T-helper 9 cell (primary cell): ENCODE measurements around the gene KDM4E.
"Not testable (repeated sequence)": the region's sequence is repeated elsewhere in the genome, so short reads cannot be mapped to it uniquely, and the experiment has no call there.

Experiments used
- DNase-seq: peaks from one replicate; pipeline ENCODE4 v3.0.0-alpha.2; 2020
- total RNA-seq, 2 donors: gene quantifications; one replicate each; lab custom pipeline; 2026; lab: John Stamatoyannopoulos, UW

The KDM4E gene
- 0 reads per million in 2 donors for total RNA-seq

DNA sequence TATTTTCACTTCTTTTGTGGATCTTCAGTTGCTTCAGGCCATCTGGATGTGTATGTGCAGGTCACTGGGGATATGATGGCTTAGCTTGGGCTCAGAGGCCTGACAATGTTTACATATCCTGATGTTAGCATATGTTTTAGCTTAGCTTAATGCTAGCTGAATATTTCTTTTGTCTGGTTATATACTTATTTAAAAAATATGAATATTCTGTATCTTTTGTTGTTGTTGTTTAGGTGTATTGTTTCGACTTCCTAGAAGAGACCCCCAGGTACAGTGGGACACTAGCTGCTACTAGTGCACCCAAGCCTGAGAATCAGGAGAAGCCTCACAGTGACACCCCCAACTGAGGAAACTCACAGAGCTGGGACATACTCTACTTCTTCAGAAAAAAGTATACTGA lies at the start of gene KDM4E:
Gene KDM4E, plus strand, starts transcription at position 301 of the 400 bp plus-strand sequence. CDS start 300 bp downstream, outside the sequence.
- no peak for DNase-seq

DNA sequence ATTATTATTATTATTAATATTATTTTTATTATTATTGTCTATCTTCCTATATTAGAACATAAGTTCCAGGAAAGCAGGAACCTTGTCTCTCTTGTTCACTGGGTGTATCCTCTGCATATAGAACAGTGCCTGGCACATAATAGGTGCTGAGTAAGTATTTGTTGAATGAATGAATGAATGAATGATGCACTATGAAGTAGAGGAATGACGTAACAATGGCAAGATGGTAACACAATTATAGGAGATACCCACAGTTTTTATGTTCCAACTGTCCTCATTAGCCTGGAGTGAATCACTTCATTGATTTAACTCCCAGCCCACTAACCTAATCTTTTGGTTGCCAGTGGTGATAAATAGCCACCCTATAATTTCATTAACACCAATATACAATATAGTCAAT lies 49.5 kb upstream of the KDM4E start:
- no peak for DNase-seq

- no peak for DNase-seq
These were observed 37.7 kb upstream of the KDM4E start for GRCh38 chr11:94987378-94987777.

GRCh38 chr11:94988748-94989147 lies 36.3 kb upstream of the KDM4E start:
- DNase-seq, result no peak

- no peak for DNase-seq
These were observed 31.6 kb upstream of the KDM4E start for GRCh38 chr11:94993400-94993943.

- DNase-seq, result no peak
These were observed 27.6 kb upstream of the KDM4E start for GRCh38 chr11:94997437-94997836.

DNA sequence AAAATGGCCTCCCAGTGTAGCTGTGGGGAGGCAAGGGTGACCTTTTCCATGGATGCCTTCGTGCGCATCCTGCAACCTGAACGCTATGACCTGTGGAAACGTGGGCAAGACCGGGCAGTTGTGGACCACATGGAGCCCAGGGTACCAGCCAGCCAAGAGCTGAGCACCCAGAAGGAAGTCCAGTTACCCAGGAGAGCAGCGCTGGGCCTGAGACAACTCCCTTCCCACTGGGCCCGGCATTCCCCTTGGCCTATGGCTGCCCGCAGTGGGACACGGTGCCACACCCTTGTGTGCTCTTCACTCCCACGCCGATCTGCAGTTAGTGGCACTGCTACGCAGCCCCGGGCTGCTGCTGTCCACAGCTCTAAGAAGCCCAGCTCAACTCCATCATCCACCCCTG lies 26.8 kb upstream of the KDM4E start:
- no peak for DNase-seq

GRCh38 chr11:95003716-95004115 lies 21.3 kb upstream of the KDM4E start:
- no peak for DNase-seq

DNA sequence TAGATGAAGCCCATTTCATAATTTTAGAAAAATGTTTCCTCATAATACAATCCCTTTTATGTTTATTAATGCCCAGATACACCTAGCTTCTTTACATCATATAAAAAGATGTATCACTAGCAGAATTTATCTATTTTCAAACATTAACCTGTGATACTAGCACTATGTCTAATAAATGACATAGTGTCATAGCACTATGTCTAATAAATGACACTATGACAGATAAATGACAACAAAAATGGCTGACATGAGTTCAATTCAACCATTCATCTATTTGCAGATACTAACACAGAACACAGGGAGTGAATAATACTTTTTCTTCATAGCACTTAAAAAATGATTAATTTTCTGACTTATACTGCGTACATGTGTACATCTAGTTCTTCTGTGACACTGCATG lies 19.4 kb upstream of the KDM4E start:
- DNase-seq, result no peak

- no peak for DNase-seq
These were observed 13.7 kb upstream of the KDM4E start for GRCh38 chr11:95011376-95011775.

DNA sequence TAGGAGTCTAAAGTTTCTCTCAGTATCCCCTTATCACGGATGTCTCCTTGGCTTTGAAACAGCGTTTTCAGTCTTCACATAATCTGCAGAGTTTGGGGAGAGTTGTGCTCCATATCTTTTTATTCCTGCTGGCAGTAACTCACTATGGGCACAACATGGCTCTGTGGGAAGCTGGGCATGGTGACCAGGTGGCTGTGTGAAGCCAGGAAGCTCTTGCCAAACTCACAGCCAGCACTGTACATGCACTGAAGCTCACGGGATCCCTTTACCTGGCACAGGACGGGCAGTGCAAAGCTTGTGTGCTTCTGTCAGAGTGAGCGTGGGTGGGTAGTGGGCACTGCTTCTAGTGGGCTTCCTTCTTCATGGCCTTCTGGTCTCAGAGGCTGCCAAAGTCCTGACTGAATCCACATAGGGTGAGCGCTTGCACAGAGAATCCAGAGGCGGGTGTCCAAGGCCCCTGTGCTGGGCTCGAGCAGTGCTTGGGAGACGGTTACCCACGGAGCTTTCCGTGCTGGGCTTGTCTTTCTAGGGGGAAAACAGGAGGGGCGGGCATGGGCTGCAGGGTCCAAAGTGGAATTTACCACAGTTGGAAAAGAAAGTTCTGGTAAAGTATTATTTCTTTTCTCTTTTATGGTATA lies 10.8 kb upstream of the KDM4E start:
- DNase-seq, result no peak

DNA sequence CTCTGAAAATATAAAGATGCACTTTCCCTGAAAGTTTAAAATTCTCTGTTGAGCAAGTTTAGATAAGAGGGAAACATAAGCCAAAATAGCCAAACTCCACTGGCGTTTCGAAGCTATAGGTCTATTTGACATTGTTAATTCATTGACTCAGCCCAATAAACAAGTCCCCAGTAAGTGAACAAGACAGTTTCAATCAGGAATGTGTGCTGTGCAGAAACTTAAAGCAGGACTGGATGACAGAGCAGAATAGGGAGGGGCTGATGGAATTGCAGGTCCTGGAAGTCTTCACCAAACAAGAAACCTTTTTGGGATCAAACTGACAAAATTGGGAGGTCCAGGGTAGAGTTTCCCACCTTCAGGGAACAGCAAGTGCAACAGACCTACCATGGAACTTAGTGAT lies 8.9 kb upstream of the KDM4E start:
- DNase-seq, result no peak

- not testable (repeated sequence) for DNase-seq
These were observed 3.6 kb upstream of the KDM4E start for GRCh38 chr11:95021468-95021867.

DNA sequence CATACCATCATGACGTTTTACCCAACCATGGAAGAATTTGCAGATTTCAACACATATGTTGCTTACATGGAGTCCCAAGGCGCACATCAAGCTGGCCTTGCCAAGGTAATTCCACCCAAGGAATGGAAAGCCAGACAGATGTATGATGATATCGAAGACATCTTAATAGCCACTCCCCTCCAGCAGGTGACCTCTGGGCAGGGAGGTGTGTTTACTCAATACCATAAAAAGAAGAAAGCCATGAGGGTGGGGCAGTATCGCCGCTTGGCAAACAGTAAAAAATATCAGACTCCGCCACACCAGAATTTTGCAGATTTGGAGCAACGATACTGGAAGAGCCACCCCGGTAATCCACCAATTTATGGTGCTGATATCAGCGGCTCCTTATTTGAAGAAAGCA lies 536 bp downstream of the KDM4E start:
- not testable (repeated sequence) for DNase-seq

GRCh38 chr11:95028357-95028756 lies 3.3 kb downstream of the KDM4E start:
- no peak for DNase-seq

GRCh38 chr11:95033051-95033450 lies 8.0 kb downstream of the KDM4E start:
- no peak for DNase-seq

GRCh38 chr11:95035316-95035715 lies 10.3 kb downstream of the KDM4E start:
- no peak for DNase-seq

DNA sequence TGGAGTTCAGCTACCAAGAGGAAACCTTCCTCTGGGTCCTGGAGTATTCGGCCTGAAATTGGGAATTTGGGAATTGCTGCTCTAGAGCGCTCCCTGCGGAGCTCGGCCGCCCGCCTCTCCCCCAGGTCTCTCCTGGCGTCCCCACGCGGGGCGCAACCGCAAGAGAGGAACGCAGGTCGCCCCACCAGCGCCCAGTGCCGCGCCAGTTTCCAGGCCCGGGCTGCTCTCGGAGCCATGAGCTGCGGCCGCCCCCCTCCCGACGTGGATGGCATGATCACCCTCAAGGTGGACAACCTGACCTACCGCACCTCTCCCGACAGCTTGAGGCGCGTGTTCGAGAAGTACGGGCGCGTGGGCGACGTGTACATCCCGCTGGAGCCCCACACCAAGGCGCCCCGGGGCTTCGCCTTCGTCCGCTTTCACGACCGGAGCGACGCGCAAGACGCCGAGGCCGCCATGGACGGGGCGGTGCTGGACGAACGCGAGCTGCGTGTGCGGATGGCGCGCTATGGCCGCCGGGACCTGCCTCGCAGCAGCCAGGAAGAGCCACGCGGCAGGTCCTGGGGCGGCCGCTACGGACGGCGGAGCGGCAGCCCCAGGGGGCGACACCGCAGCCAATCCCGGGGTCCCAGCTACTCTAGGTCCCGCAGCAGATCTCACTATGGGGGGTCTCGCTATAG lies 12.4 kb downstream of the KDM4E start:
- DNase-seq, result not testable (repeated sequence)

DNA sequence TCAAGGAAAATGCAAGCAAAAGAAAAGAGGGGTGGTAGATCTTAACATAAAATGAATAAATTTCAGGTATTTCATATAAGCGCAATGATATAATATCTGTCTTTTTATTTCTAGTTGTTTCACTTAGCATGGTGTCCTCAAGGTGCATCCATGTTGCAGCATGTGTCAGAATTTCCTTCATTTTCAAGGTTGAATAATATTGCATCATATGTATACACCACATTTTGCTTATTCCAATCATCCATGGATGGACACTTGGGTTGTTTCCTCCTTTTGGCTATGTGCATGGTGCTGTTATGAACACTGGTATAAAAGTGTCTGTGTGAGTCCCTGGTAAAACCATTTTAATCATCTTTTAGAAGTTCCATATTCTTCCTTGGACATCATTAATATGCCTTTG lies 17.2 kb downstream of the KDM4E start:
- DNase-seq, result no peak

DNA sequence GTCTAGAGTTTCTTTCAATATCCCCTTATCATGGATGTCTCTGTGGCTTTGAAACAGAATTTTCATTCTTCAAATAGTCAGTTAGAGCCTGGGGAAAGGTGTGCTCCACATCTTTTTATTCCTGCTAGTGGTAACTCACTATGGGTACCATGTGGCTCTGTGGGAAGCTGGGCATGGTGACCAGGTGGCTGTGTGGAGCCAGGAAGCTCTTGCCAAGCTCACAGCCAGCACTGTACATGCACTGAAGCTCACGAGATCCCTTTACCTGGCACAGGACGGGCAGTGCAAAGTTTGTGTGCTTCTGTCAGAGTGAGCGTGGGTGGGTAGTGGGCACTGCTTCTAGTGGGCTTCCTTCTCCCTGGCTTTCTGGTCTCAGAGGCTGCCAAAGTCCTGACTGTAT lies 17.8 kb downstream of the KDM4E start:
- DNase-seq, result no peak

- DNase-seq, result no peak
These were observed 19.0 kb downstream of the KDM4E start for GRCh38 chr11:95044010-95044409.

- DNase-seq, result no peak
These were observed 20.8 kb downstream of the KDM4E start for GRCh38 chr11:95045812-95046211.

- not testable (repeated sequence) for DNase-seq
These were observed 24.1 kb downstream of the KDM4E start, which contains the start of gene KDM4F for GRCh38 chr11:95049122-95049521. Gene KDM4F (plus strand): TSS chr11:95049422.

- no peak for DNase-seq
These were observed 25.6 kb downstream of the KDM4E start for GRCh38 chr11:95050595-95051202.
